ENCODE results near the gene FLACC1. TPM values are rescaled to one million over a fixed set of nuclear protein-coding genes. Genes with fewer than 3 reads are reported as not detected.

FLACC1 gene
- total RNA-seq, 2 donors from 2014 or later = 0.79 to 0.91 TPM

Other genes starting within 250 kb of the FLACC1 start
- 100 to 1,000 TPM; 168 to 197 TPM for gene CFLAR, start 241.2 kb downstream of the FLACC1 start, total RNA-seq
- gene CASP10, start 174.2 kb downstream of the FLACC1 start, total RNA-seq = 10 to 100 TPM in 1 of 2 donors, 1 to 10 TPM in 1; 6.0 to 24.5 TPM
- 1 to 10 TPM; 5.4 to 9.0 TPM for gene CASP8, start 96.8 kb downstream of the FLACC1 start, total RNA-seq
- gene TRAK2, start 94.1 kb upstream of the FLACC1 start, total RNA-seq = 10 to 100 TPM; 14.8 to 15.2 TPM
- 10 to 100 TPM; 39.7 to 50.1 TPM for gene STRADB, start 94.4 kb upstream of the FLACC1 start, total RNA-seq

All from endodermal cell (in vitro differentiated cells).